DMS79 (cell line): ENCODE results near the gene TMEM45A.

ENCODE experiments used
- DNase-seq: peaks from one replicate; lab custom pipeline; 2025; lab: John Stamatoyannopoulos, UW

Gene TMEM45A

DNA sequence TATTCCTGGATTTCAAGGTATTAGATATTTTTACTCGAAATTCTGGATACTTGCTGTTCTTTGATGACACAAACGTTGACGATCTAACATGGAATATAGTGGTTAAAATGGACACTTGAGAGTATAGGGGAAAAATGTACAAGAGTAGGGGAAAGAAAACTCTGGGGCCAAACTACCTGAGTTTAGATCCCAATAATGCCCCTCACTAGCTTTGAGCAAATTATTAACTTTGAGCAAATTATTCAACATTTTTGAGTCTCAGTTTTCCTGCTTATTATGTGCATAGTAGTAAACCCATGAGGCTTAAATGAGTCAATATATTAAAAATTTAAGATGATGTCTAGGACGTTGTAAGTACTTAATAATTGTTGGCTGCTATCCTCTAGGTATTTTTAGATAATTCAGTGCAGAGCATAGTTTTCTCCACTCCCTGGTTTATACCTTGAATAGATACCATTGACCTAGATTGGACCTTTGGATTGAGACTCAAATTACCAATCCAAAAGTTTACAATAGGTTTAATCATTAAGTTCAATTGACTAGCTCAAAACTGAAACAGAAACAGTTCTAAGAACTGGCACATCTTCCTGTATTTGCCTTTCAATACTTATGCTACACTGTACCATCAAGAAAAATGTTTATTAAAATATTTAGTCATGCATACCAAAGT, 121.4 kb downstream of the TMEM45A start:
- DNase-seq, result no peak

DNA sequence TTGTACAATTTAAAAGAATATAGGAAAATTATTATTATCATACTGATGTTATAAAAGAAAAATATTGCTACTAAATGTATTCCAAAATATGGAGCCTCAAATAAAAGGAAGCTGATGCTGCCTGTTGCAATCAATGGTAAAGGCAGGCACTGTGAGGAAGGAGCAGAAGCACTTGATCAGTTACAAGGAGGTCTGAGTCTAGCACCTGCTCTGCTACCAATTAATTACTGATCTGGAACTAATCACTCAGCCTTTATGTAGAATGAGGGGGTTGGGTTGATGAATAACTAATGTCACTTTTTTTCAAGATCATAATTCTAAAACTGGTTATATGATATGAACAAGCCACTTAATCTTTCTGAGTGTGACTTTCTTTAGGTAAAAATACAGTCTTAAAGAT, 122.5 kb downstream of the TMEM45A start:
- DNase-seq, result no peak

DNA sequence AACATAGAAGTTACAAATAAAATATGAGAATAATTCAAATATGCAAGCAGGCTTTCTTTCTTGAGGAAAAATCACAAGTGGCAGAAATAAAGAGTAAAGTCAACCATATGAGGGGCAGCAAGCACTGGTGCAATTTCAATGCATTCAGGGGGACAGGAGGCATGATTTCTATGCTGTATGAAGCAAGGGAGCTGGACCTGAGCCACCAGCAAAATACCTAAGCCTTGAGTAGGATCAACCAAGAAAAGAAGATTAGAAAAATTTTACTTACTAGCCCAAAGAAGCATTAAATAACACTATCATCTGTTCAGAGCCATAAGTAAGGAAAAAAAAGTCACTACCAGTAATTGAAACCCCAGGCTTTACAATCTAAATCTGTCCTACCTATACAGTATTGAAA, 123.3 kb downstream of the TMEM45A start:
- no peak for DNase-seq

DNA sequence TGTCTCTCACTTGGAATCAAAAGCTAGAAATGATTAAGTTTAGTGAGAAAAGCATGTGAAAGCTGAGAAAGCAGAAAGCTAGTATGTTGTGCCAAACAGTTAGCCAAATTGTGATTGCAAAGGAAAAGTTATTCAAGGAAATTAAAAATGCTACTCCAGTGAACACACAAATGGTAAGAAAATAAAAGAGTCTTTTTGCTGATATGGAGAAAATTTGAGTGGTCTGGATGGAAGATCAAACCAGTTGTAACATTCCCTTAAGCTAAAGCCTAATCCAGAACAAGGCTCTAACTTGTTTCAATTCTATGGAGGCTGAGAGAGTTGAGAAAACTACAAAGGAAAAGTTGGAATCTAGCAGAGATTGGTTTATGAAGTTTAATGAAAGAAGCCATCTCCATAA, 128.8 kb downstream of the TMEM45A start:
- DNase-seq, result no peak
